A375 (cell line): Measurements from ENCODE around the gene PSAT1. TPM values are rescaled to one million over a fixed set of nuclear protein-coding genes. Genes with fewer than 3 reads are reported as not detected.

Experiments
- total RNA-seq: library from RNA; depleted of rRNA; stranded (reverse); fragments of >200 nt; shearing (Covaris generic); gene quantifications from 2 replicates; pipeline ENCODE4 v1.2.3, GENCODE V29; 2014; rRNA removed

The PSAT1 gene
- 253 and 290 TPM in 2 replicates for total RNA-seq

DNA sequence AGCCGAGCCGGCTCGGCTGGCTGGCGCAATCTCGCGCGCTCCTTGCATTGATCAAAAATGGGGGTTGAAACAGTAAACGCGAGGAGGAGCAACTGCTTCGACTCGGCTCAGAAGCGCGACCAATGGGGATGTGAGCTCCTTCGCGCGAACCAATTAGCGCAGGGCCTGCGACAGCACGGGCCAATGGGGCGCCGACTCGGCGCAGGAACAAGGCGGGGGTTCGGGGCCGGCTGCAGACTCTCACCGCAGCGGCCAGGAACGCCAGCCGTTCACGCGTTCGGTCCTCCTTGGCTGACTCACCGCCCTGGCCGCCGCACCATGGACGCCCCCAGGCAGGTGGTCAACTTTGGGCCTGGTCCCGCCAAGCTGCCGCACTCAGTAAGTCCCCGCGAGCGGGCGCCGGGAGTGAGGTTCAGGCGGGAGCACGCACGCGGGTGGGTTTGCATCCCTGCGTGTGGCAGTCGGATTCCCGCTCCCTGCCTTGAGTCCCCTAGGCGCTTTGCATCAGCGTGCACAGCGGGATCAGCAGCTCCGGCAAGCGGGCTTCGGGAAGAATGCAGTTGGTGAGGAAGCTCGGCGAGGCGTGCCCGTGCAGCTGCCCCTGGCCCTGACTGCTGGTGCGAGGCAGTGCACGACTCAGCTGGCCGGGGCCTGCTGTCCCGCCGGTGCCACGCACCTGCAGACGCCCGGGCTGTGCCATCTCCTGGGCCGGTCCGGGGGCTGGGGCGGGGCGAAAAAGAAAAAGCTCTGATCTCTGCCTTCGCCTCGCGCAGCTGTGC lies at the start of gene PSAT1:
Gene PSAT1, plus strand, starts transcription at position 233 of the 779 bp plus-strand sequence. Its CDS starts 86 bp downstream, at position 319.

Other genes starting within 250 kb of the PSAT1 start
- gene CEP78, start 61.0 kb upstream of the PSAT1 start, total RNA-seq, result 29.9 and 31.7 TPM in 2 replicates